ENCODE data around the gene LPP.

Gene LPP

GRCh38 chr3:188404701-188405100 is 250.7 kb downstream of the LPP start:
- Histone ChIP-seq H3K9me3 (ENCODE audit: low read length) (0 out of 2 replicates have a peak, but pooled peaks cover 5% of the 10 kb centered on the region), H3K79me2 (ENCODE audit: insufficient read depth, low read length) (no peaks in the 10 kb centered on the region), H3K27ac (ENCODE audit: low read depth, low read length, poor library complexity, severe bottlenecking) (no peak overlapping the region), H3K36me3 (ENCODE audit: insufficient read depth, low read length) (no peaks in the 10 kb centered on the region), H3K9me2 (ENCODE audit: low read depth, low read length) (no peaks in the 10 kb centered on the region), H3K9ac (ENCODE audit: low read length) (no peak overlapping the region), H4K20me1 (ENCODE audit: insufficient read depth, low read length) (no peaks in the 10 kb centered on the region), H3K27me3 (ENCODE audit: insufficient read depth, low read length) (no peaks in the 10 kb centered on the region), H3K4me1 (ENCODE audit: insufficient read depth, low read length, severe bottlenecking) (peaks cover 16% of the 10 kb centered on the region), H3K4me3 (ENCODE audit: low read depth, low read length, poor library complexity, severe bottlenecking) (no peak overlapping the region), H3K4me2 (ENCODE audit: low read length) (no peak overlapping the region), H3F3A (ENCODE audit: insufficient read depth, low read length) (no peaks in the 10 kb centered on the region), H2AFZ (ENCODE audit: low read length) (no peak overlapping the region)
- TF ChIP-seq EZH2 (IDR thresholded peaks at IDR 0.05; ENCODE audit: borderline replicate concordance, low read length) (no peak), CTCF (IDR thresholded peaks at IDR 0.05; ENCODE audit: low read length) (no peak)

GRCh38 chr3:188407158-188407880 is 253.4 kb downstream of the LPP start:
- Histone ChIP-seq H3K9me3 (ENCODE audit: low read length) (0 out of 2 replicates have a peak, but pooled peaks cover 3% of the 10 kb centered on the region), H3F3A (ENCODE audit: insufficient read depth, low read length) (no peaks in the 10 kb centered on the region), H3K4me1 (ENCODE audit: insufficient read depth, low read length, severe bottlenecking) (no peaks in the 10 kb centered on the region), H3K27ac (ENCODE audit: low read depth, low read length, poor library complexity, severe bottlenecking) (no peak overlapping the region), H2AFZ (ENCODE audit: low read length) (no peak overlapping the region), H3K4me3 (ENCODE audit: low read depth, low read length, poor library complexity, severe bottlenecking) (no peak overlapping the region), H3K9me2 (ENCODE audit: low read depth, low read length) (no peaks in the 10 kb centered on the region), H3K9ac (ENCODE audit: low read length) (no peak overlapping the region), H3K36me3 (ENCODE audit: insufficient read depth, low read length) (no peaks in the 10 kb centered on the region), H4K20me1 (ENCODE audit: insufficient read depth, low read length) (no peaks in the 10 kb centered on the region), H3K27me3 (ENCODE audit: insufficient read depth, low read length) (no peaks in the 10 kb centered on the region), H3K4me2 (ENCODE audit: low read length) (no peak overlapping the region), H3K79me2 (ENCODE audit: insufficient read depth, low read length) (no peaks in the 10 kb centered on the region)
- TF ChIP-seq CTCF (IDR thresholded peaks at IDR 0.05; ENCODE audit: low read length), result no peak
- no peak for TF ChIP-seq EZH2 (IDR thresholded peaks at IDR 0.05; ENCODE audit: borderline replicate concordance, low read length)

- Histone ChIP-seq H3F3A (ENCODE audit: insufficient read depth, low read length) (no peaks in the 10 kb centered on the region), H3K27me3 (ENCODE audit: insufficient read depth, low read length) (no peaks in the 10 kb centered on the region), H3K4me3 (ENCODE audit: low read depth, low read length, poor library complexity, severe bottlenecking) (no peak overlapping the region), H3K4me2 (ENCODE audit: low read length) (no peak overlapping the region), H3K9me2 (ENCODE audit: low read depth, low read length) (no peaks in the 10 kb centered on the region), H3K9ac (ENCODE audit: low read length) (no peak overlapping the region), H4K20me1 (ENCODE audit: insufficient read depth, low read length) (no peaks in the 10 kb centered on the region), H2AFZ (ENCODE audit: low read length) (no peak overlapping the region), H3K4me1 (ENCODE audit: insufficient read depth, low read length, severe bottlenecking) (no peaks in the 10 kb centered on the region), H3K36me3 (ENCODE audit: insufficient read depth, low read length) (no peaks in the 10 kb centered on the region), H3K27ac (ENCODE audit: low read depth, low read length, poor library complexity, severe bottlenecking) (no peak overlapping the region), H3K9me3 (ENCODE audit: low read length) (no peaks in the 10 kb centered on the region), H3K79me2 (ENCODE audit: insufficient read depth, low read length) (no peaks in the 10 kb centered on the region)
- TF ChIP-seq EZH2 (IDR thresholded peaks at IDR 0.05; ENCODE audit: borderline replicate concordance, low read length) (no peak), CTCF (IDR thresholded peaks at IDR 0.05; ENCODE audit: low read length) (no peak)
Measured at GRCh38 chr3:188408831-188409230, 254.9 kb downstream of the LPP start.
